ENCODE measurements around the gene DNAJC11.
A peak's percentile ranks its signal among the peaks of the same experiment; 100 is the strongest.
"Not testable (repeated sequence)": the region's sequence is repeated elsewhere in the genome, so short reads cannot be mapped to it uniquely, and the experiment has no call there.

Gene DNAJC11

DNA sequence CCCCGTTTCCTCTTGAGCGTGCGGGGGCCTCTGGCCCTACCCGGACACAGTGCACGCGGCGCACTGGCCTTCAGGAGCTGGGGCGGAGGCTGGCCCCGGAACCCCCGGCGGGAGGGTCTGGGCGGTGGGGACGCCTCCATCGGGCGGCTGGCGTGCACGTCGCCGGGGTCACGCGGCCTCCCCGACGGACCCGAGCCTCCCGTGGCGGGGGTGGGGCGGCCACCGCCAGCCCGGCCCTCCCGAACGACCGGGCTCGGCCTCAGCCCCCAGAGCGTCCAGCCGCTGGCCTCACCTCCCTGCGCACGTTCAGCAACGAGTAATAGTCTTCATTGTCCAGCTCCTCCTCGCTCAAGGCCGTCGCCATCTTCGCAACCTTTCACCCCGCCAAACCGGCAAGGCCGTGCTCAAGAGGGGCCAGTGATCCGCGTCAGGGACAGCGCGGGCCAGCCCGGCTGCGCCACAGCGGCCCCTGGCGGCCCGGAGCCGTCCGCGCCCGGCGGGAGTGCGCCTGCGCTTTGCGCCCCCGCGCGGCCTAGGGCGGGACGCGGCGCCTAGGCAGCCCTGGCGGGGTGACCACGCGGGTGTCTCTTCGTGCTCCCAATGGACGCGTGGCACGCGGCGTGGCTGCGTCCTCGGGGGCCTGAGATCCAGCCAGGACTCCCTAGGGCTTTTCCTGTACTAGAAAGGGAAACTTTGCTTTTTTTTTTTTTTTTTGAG, at the start of gene DNAJC11:
Gene DNAJC11 (minus strand): TSS at position 380 of the 717 bp plus-strand sequence. CDS start 16 bp downstream, at position 364.
- CTCF ChIA-PET: interaction anchor here (0.7 to 0.9 kb wide), 2 partner anchors 14 to 27 kb away, joined by 3 to 4 read pairs; no protein-coding TSS in a partner anchor
- Mint-ChIP-seq H3K4me1 (peaks cover 35% of the 10 kb centered on the region), H3K9me3 (no peaks in the 10 kb centered on the region), H3K27me3 (no peaks in the 10 kb centered on the region), H3K4me3 (peak within 1 kb of the TSS; percentile 90), H3K27ac (peak within 1 kb of the TSS; percentile 92), H3K36me3 (no peaks in the 10 kb centered on the region)
- DNase-seq: peak; percentile 91

DNA sequence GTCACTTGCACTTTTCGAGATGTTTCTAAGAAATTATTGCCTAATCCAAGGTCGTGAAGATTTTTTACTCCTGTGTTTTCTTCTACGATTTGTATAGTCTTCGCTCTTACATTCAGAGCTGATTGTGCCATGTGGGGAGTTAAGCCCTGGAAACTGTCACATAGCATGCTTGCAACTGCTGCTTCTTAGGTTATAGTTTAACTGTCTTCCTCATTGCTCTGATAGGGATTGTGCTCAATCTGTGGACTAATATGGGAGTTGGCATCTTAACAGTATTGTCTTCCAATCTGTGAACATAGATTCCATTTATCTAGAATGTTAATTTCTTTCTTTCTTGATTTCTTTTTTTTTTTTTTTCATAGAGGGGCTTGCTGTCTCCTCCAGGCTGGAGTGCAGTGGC, 48.9 kb upstream of the DNAJC11 start:
- CTCF ChIA-PET: no interaction called here
- H3K27ac Mint-ChIP-seq: no peak overlapping the region
- no peaks in the 10 kb centered on the region for H3K9me3 Mint-ChIP-seq
- H3K36me3 Mint-ChIP-seq: no peaks in the 10 kb centered on the region
- peaks cover 48% of the 10 kb centered on the region for H3K27me3 Mint-ChIP-seq
- H3K4me3 Mint-ChIP-seq: no peak overlapping the region
- no peaks in the 10 kb centered on the region for H3K4me1 Mint-ChIP-seq
- no peak for DNase-seq

GRCh38 chr1:6747674-6748073, 46.1 kb upstream of the DNAJC11 start:
- no peaks in the 10 kb centered on the region for H3K36me3 Mint-ChIP-seq
- H3K27me3 Mint-ChIP-seq: peaks cover 51% of the 10 kb centered on the region
- peaks cover 4% of the 10 kb centered on the region for H3K4me1 Mint-ChIP-seq
- CTCF ChIA-PET: no interaction called here
- H3K27ac Mint-ChIP-seq: no peak overlapping the region
- H3K9me3 Mint-ChIP-seq: no peaks in the 10 kb centered on the region
- H3K4me3 Mint-ChIP-seq: no peak overlapping the region
- DNase-seq: no peak

- CTCF ChIA-PET: interaction anchor here (0.8 to 0.9 kb wide), 2 partner anchors 463 to 905 kb away, joined by 3 read pairs; no protein-coding TSS in a partner anchor
- H3K9me3 Mint-ChIP-seq: no peaks in the 10 kb centered on the region
- DNase-seq: no peak
- H3K27ac Mint-ChIP-seq: no peak overlapping the region
- H3K36me3 Mint-ChIP-seq: no peaks in the 10 kb centered on the region
- H3K4me1 Mint-ChIP-seq: peaks cover 4% of the 10 kb centered on the region
- H3K27me3 Mint-ChIP-seq: peaks cover 38% of the 10 kb centered on the region
- no peak overlapping the region for H3K4me3 Mint-ChIP-seq
Observed at GRCh38 chr1:6745073-6745472, 43.5 kb upstream of the DNAJC11 start.

DNA sequence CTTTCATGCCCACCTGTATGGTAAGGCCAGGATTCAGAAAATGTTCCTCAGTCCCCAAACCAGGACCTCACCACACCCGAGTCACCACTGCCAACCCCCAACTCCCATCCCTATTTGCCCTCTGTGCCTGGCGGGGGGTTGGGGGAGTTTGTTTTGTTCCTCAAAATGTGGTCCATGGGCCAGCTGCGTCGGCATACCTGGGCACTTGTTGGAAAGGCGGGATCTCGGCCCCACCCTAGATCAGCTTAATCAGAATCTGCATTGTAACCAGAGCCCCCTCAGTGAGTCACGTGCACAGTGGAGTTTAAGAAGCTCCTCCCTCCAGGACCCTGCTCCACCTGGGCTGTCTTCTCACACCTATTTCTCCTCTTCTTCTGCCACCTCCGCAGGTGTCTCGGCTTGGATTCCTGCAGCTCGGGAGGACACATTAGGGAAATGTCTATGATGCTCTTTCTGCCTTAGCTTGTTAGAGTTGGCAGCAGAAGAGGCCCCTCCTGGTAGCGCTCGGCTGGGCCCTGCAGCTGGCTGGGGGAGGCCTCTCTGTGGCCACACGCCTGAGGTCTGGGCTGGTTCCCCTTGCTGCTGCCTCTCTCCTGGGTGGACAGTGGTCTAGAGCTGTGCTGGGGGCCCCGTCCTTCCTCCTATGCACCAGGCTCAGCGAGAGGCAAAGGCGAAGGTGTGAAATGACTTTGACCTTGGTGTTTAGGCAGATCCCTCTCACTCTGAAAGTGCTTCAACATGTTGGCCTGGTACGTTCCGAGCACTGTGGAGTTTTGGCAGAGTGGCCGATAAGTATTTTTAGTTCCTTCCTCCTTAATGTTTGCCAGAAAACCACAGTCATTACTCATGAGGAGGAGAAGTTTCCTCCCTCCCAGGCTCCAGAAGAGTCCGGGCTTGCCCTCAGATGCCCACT, 41.8 kb upstream of the DNAJC11 start:
- no peaks in the 10 kb centered on the region for H3K36me3 Mint-ChIP-seq
- DNase-seq: peak; percentile 56

GRCh38 chr1:6742676-6743188, 41.1 kb upstream of the DNAJC11 start:
- H3K4me3 Mint-ChIP-seq, H3K9me3 Mint-ChIP-seq, H3K4me1 Mint-ChIP-seq, CTCF ChIA-PET, H3K36me3 Mint-ChIP-seq, H3K27ac Mint-ChIP-seq: not testable (repeated sequence)
- DNase-seq: peak; percentile 25
- H3K27me3 Mint-ChIP-seq: peaks cover 24% of the 10 kb centered on the region

More for the DNA sequence above, 41.8 kb upstream of the DNAJC11 start:
- Mint-ChIP-seq H3K4me3 (no peak overlapping the region), H3K27ac (no peak overlapping the region), H3K27me3 (peaks cover 26% of the 10 kb centered on the region), H3K4me1 (peaks cover 4% of the 10 kb centered on the region), H3K9me3 (no peaks in the 10 kb centered on the region)
- CTCF ChIA-PET: no interaction called here

GRCh38 chr1:6738987-6739676, 37.5 kb upstream of the DNAJC11 start:
- no peak for DNase-seq
- Mint-ChIP-seq H3K27me3 (peaks cover 11% of the 10 kb centered on the region), H3K4me1 (peaks cover 4% of the 10 kb centered on the region), H3K4me3 (no peak overlapping the region), H3K9me3 (no peaks in the 10 kb centered on the region), H3K27ac (no peak overlapping the region), H3K36me3 (no peaks in the 10 kb centered on the region)
- CTCF ChIA-PET: no interaction called here

DNA sequence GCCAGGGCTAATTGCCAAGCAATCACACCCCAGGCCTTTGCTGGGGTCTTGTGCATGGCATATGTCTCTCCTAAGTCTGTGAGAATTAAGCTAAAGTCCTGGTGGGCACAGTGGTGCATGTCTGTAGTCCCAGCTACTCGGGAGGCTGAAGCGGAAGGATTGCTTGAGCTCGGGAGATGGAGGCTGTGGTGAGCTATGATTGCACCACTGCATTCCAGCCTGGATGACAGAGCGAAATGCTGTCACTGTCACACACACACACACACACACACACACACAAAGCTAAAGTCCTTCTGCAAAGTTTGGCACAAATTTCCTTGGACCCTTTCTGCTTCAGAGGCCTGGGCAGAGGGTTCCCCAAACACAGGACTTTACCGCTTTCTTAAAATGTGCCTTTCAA, 31.3 kb upstream of the DNAJC11 start:
- H3K27ac Mint-ChIP-seq: no peak overlapping the region
- H3K36me3 Mint-ChIP-seq: no peaks in the 10 kb centered on the region
- H3K9me3 Mint-ChIP-seq: no peaks in the 10 kb centered on the region
- H3K27me3 Mint-ChIP-seq: peaks cover 5% of the 10 kb centered on the region
- H3K4me1 Mint-ChIP-seq: no peaks in the 10 kb centered on the region
- H3K4me3 Mint-ChIP-seq: no peak overlapping the region
- CTCF ChIA-PET: interaction anchor here (0.6 kb wide), 1 partner anchor 917 kb away, joined by 3 read pairs; no protein-coding TSS in a partner anchor
- DNase-seq: no peak

- no peaks in the 10 kb centered on the region for H3K9me3 Mint-ChIP-seq
- no peak for DNase-seq
- peaks cover 9% of the 10 kb centered on the region for H3K27me3 Mint-ChIP-seq
- no peak overlapping the region for H3K27ac Mint-ChIP-seq
- CTCF ChIA-PET: no interaction called here
- H3K4me3 Mint-ChIP-seq: no peak overlapping the region
- no peaks in the 10 kb centered on the region for H3K36me3 Mint-ChIP-seq
- no peaks in the 10 kb centered on the region for H3K4me1 Mint-ChIP-seq
Observed at GRCh38 chr1:6731905-6732304, 30.3 kb upstream of the DNAJC11 start.

DNA sequence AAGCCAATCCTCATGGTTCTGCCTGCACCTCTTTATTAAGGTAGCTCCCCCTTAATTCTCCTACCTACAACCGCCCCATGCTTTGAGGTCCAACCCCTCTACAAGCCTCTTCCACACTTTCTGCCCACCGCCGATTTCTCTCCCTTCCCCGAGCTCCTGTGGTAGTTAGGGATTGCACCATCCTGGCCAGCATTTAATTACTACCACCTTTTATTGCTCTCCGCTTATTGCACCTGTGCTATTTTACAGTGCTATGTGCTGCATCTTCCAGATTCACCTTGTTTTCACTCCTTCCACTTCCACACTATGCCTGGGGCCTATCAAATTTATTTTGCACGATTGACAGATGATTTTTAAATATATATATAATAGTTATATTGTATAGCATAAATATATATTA, 29.3 kb upstream of the DNAJC11 start:
- no peak for DNase-seq
- no peak overlapping the region for H3K27ac Mint-ChIP-seq

DNA sequence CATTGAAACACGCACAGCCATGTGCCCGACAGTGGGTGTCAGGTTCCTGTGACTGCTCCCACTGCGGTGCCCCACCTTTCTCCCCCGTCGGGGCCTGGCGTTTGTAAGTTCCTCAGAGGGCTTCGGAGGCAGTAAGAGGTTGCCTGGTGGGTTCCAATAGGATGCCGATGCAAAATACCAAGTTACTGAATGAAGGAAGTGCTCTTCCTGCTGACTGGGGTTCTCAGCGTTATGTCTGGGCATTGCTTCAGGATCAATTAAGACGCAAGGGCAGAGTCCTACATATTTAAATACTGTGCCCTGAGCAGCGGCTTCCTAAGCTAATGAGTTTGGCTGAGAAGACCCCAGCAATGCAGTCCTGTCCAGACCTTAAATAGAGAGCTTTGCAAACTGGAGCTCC, 28.9 kb upstream of the DNAJC11 start:
- Mint-ChIP-seq H3K9me3 (no peaks in the 10 kb centered on the region), H3K27ac (no peak overlapping the region), H3K4me1 (no peaks in the 10 kb centered on the region), H3K4me3 (no peak overlapping the region), H3K27me3 (peaks cover 9% of the 10 kb centered on the region), H3K36me3 (no peaks in the 10 kb centered on the region)
- DNase-seq: no peak
- CTCF ChIA-PET: no interaction called here

More for the DNA sequence above, 29.3 kb upstream of the DNAJC11 start:
- Mint-ChIP-seq H3K4me1 (no peaks in the 10 kb centered on the region), H3K27me3 (peaks cover 9% of the 10 kb centered on the region), H3K9me3 (no peaks in the 10 kb centered on the region), H3K4me3 (no peak overlapping the region), H3K36me3 (no peaks in the 10 kb centered on the region)
- CTCF ChIA-PET: no interaction called here

- DNase-seq: peak; percentile 68
- Mint-ChIP-seq H3K27me3 (peaks cover 9% of the 10 kb centered on the region), H3K4me1 (no peaks in the 10 kb centered on the region), H3K4me3 (no peak overlapping the region), H3K27ac (no peak overlapping the region), H3K9me3 (no peaks in the 10 kb centered on the region), H3K36me3 (no peaks in the 10 kb centered on the region)
- CTCF ChIA-PET: no interaction called here
Observed at GRCh38 chr1:6727535-6727934, 25.9 kb upstream of the DNAJC11 start.

DNA sequence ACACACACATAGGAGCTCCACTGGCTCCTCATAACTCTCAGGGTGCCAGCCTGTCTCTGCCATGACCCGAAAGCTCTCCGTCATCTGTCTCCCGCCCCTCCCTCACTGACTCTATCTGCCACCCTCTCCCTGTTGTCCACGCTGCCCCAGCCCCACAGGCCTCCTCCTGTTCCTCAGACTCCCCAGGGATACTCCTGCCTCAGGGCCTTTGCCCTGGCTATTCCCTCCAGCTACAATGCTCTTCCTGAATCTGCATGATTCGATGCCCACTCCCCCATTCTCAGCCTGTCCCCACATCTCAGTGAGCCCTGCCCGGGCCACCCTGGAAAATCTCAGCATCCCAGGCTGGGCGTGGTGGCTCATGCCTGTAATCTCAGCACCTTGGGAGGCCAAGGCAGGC, 24.6 kb upstream of the DNAJC11 start:
- H3K36me3 Mint-ChIP-seq: no peaks in the 10 kb centered on the region
- CTCF ChIA-PET: interaction anchor here (0.6 to 0.7 kb wide), 2 partner anchors 38 to 131 kb away, joined by 3 to 4 read pairs; no protein-coding TSS in a partner anchor
- no peak overlapping the region for H3K27ac Mint-ChIP-seq
- peaks cover 9% of the 10 kb centered on the region for H3K27me3 Mint-ChIP-seq
- H3K4me1 Mint-ChIP-seq: no peaks in the 10 kb centered on the region
- no peak overlapping the region for H3K4me3 Mint-ChIP-seq
- DNase-seq: no peak
- no peaks in the 10 kb centered on the region for H3K9me3 Mint-ChIP-seq

DNA sequence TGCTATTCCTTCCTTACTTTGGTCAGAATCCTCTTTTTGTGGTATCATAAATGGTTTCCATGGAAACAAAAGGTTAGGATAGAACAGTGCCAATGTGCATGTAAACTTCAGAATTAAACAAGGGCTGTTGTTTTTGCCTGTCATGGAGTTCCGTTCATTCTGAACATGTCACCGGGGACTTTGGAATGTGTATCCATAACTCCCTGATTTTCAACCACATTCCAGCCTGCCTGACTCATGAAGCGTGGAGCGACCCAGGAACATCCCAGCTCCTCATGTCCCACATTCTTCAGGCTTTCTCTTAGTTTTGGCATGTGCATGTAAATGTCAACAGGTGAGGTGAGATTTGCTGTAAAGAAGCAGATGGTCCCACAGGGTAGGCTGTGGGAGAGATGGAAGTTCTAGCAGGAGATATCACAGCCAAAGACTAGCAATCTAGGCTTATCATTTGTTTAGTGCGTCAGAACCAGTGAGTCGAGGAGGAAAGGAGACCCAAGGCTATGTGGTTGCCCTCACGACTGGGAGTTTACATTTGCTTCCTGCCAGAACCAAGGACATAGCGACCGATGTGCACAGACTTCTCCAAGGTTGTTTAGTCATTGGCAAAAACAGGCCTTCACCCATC, 23.0 kb upstream of the DNAJC11 start:
- CTCF ChIA-PET: no interaction called here
- no peaks in the 10 kb centered on the region for H3K9me3 Mint-ChIP-seq

More for the DNA sequence above, 23.0 kb upstream of the DNAJC11 start:
- Mint-ChIP-seq H3K4me1 (no peaks in the 10 kb centered on the region), H3K27ac (no peak overlapping the region), H3K27me3 (peaks cover 13% of the 10 kb centered on the region), H3K36me3 (no peaks in the 10 kb centered on the region), H3K4me3 (no peak overlapping the region)
- DNase-seq: no peak
